HG02981 (cell line): ENCODE measurements around the gene DAB2IP.

Experiments
- ATAC-seq: cut with Tn5 transposase; IDR thresholded peaks from one replicate; pipeline ENCODE4 v1.9.1; 2021; ENCODE audit warnings: mild to moderate bottlenecking, moderate library complexity; ENCODE audit not compliant: unreplicated experiment

DAB2IP gene

DNA sequence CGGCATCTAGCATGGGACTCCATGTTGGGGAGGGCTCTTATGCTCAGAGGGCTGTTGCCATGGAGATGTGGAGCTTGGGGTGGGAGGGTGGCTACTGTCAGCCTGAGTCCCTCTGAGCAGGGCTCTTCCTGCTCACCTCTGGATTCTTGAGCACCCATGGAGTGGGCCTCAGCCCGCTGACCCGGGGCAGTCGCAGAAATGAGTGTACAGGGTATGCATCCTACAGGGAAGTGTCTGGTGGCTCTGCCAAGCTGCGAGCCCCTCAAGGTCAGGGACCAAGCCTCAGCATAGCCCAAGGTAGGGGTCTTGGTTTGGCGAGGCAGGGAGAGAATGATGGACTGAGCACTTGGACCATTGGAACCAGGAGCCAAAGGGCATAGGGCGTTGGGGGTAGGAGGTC lies 104.1 kb downstream of the DAB2IP start:
- no peak for ATAC-seq

GRCh38 chr9:121756474-121757280 lies 105.2 kb downstream of the DAB2IP start:
- ATAC-seq, result no peak

- ATAC-seq, result no peak
These were observed 105.8 kb downstream of the DAB2IP start for GRCh38 chr9:121757281-121757585.

GRCh38 chr9:121758693-121759092 lies 107.3 kb downstream of the DAB2IP start:
- ATAC-seq, result no peak

GRCh38 chr9:121759996-121760395 lies 108.6 kb downstream of the DAB2IP start:
- no peak for ATAC-seq

DNA sequence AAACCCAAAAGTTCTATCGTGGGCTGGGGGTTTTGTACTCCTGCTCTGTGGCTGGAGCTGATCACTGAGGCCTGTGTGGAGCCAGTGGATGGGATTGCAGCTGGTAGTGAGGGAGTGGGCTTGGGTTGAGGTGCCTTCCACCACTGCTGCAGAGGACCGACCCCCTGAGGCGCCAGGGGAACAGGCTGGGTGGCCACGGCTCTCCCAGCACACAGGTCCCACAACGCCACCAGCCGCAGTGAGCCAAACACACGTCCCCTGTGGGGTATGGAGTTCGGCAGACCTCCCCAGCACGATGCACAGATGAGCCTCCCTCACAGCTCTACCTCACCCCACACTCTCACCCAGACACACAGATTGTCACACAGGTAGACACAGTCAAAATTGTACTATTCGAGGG lies 109.1 kb downstream of the DAB2IP start:
- no peak for ATAC-seq

- ATAC-seq, result no peak
These were observed 111.7 kb downstream of the DAB2IP start for GRCh38 chr9:121763131-121763530.

GRCh38 chr9:121763561-121764370 lies 112.3 kb downstream of the DAB2IP start:
- no peak for ATAC-seq

GRCh38 chr9:121764371-121764730 lies 112.9 kb downstream of the DAB2IP start:
- ATAC-seq, result no peak

- no peak for ATAC-seq
These were observed 113.9 kb downstream of the DAB2IP start for GRCh38 chr9:121765021-121765950.

GRCh38 chr9:121766081-121766683 lies 114.7 kb downstream of the DAB2IP start:
- no peak for ATAC-seq

DNA sequence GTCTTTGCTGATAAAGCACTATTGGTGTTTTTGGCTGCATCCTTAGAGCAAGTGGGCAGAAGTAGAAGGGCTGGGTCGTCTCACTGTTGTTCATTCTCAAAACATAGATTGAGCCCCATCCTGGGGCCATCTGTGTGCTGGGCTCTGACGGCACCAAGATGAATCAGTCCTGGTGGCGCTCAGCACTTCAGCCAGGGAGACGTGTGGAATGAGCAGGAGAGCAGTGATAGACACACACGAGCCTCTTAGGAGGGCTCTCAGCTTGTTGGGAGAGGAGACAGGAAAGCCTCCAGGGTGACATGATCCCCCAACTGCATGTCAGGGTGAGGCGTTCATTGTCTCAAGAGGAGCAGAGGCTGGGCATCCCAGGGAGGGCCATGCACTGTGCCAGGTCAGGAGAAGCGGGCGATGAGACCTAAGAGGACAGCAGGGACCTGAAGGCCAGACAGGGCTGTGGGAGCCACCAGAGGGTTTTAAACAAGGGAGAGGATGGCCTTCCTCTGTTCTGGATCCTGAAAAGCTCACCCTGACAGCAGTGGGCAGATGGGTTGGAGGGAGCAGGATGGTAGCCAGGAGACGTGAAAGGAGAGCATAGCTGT lies 115.8 kb downstream of the DAB2IP start:
- ATAC-seq, result no peak

DNA sequence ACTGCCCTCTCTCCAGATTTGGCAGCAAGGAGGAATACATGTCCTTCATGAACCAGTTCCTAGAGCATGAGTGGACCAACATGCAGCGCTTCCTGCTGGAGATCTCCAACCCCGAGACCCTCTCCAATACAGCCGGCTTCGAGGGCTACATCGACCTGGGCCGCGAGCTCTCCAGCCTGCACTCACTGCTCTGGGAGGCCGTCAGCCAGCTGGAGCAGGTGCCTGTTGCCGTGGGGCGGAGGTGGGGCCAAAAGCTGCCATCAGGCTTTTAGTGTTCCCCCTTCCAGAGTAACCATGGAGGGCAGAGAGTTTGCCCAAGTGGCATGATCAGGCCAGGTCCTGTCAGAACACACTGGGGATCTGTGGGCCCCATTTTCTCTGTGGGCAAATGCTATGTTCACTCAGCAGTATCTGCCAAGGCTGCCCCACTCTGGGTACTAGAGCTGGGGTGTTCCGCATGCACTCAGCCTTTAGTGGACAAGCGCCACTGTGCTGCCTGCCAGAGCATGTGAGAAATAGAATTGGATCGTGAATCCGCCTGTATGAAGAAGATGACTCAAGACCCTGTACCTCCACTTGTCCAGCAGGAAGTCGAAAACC lies 117.1 kb downstream of the DAB2IP start:
- no peak for ATAC-seq

- no peak for ATAC-seq
These were observed 118.5 kb downstream of the DAB2IP start for GRCh38 chr9:121769939-121770338.

DNA sequence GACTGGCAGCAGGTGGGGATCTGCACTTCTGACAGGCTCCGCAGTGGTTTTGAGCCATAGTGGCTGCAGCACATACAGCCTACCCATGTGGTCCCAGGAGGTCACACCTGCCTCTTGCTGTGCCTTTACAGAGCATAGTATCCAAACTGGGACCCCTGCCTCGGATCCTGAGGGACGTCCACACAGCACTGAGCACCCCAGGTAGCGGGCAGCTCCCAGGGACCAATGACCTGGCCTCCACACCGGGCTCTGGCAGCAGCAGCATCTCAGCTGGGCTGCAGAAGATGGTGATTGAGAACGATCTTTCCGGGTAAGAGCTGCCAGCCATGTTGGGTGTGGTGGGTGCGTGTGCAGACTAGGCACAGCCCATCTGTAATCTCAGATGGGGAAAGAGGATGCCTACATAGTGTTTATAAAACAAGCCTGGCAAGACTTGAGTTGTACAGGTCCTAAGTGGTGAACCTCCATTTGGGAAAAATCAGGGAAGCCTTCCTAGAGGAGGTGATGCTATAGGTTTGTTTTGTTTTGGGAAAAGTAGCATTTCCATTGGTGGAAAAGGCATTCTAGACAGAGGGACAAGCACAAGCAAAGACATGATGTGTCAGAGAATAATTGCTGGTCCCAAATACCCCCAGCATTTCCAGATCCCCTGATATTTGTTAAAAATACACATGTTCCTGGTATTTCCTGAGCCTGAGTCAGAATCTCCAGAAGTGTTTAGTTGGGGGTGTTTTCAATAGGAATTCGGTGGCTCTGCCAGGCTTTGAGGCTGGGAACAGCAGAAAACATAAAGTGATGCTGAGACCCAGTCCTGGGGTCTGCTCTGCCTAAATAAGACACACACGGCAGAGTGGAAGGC lies 119.2 kb downstream of the DAB2IP start:
- no peak for ATAC-seq

DNA sequence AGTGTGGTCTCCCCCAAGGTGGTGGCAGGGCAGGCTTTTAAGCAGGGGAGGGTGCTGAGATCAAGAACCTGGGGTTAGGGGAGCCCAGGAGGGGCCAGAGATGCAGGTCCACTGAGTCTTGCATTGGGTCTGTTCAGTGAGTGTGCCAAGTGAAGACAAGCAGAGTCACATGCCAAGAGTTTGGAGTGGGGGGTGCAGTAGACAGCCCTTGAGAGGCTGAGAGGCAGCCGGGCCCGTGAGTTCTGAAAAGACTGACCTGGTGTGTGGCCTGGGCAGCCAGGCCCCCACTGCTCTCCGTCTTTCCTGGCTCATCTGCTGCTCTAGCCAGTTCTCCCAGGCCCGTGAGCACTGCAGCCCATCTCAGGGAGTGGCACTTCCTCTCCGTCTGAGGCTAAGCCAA lies 120.0 kb downstream of the DAB2IP start:
- no peak for ATAC-seq

GRCh38 chr9:121771851-121772599 lies 120.6 kb downstream of the DAB2IP start:
- no peak for ATAC-seq

DNA sequence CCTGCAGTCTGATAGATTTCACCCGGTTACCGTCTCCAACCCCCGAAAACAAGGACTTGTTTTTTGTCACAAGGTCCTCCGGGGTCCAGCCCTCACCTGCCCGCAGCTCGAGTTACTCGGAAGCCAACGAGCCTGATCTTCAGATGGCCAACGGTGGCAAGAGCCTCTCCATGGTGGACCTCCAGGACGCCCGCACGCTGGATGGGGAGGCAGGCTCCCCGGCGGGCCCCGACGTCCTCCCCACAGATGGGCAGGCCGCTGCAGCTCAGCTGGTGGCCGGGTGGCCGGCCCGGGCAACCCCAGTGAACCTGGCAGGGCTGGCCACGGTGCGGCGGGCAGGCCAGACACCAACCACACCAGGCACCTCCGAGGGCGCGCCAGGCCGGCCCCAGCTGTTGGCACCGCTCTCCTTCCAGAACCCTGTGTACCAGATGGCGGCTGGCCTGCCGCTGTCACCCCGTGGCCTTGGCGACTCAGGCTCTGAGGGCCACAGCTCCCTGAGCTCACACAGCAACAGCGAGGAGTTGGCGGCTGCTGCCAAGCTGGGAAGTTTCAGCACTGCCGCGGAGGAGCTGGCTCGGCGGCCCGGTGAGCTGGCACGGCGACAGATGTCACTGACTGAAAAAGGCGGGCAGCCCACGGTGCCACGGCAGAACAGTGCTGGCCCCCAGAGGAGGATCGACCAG lies 121.3 kb downstream of the DAB2IP start:
- ATAC-seq, result no peak
